Nephron (organoid): ENCODE results near the gene ZNF747.
A peak's percentile ranks its signal among the peaks of the same experiment; 100 is the strongest.

Experiments used
- H3K27ac Mint-ChIP-seq, 3 experiments: 2 replicates each; pipeline ENCODE4 v1.8.0; 2020; ENCODE audit warnings: mixed read lengths in 3 of 3, mild to moderate bottlenecking in 2 of 3, moderate library complexity in 1 of 3
- H3K27me3 Mint-ChIP-seq: 2 replicates; pipeline ENCODE4 v1.8.0; 2021; ENCODE audit warnings: low read depth, mild to moderate bottlenecking, moderate library complexity, mixed read lengths
- H3K36me3 Mint-ChIP-seq: 2 replicates; pipeline ENCODE4 v1.8.0; 2020; ENCODE audit warnings: low read depth, mixed read lengths
- H3K4me1 Mint-ChIP-seq: 2 replicates; pipeline ENCODE4 v1.8.0; 2020; ENCODE audit warnings: mixed read lengths
- H3K4me3 Mint-ChIP-seq, 3 experiments: 2 replicates each; pipeline ENCODE4 v1.8.0; 2020; ENCODE audit warnings: mild to moderate bottlenecking in 3 of 3, mixed read lengths in 3 of 3, moderate library complexity in 2 of 3
- H3K9me3 Mint-ChIP-seq: 2 replicates; pipeline ENCODE4 v1.8.0; 2020; ENCODE audit warnings: mixed read lengths
- TF ChIP-seq, protein P1 (sequence below), 3 experiments: fragments of 200-600 bp; sonication (generic); IDR thresholded peaks; one replicate each; pipeline ENCODE4 v1.5.0; 2021; ENCODE audit warnings: antibody characterized with exemption in 3 of 3; ENCODE audit not compliant: unreplicated experiment in 3 of 3

Gene ZNF747

DNA sequence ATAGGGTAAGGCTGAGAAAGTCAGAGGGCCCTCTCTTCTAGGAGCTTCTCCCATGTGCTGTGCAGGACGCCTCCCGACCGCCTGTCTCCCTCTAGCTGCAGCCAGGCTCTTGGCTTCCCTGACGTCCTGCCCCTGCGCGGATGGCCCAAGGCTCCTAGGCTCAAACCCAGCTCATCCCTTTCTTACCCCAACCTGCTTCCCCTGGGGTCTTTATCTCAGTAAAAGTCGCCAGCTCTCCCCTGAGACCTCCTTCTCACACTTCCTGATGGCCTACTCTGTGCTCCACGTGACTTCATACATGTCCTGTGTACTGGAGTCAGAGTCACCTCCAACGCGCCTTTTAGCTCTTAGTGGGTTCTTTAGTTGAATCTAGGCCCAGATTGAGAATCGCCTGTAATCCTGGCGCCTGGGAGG, 1.1 kb upstream of the ZNF747 start:
- peaks cover 14% of the 10 kb centered on the region for H3K36me3 Mint-ChIP-seq
- H3K4me1 Mint-ChIP-seq = peaks cover 25% of the 10 kb centered on the region
- peak overlapping the region; percentile 97 to 99 (median 97) for H3K27ac Mint-ChIP-seq
- H3K27me3 Mint-ChIP-seq = no peaks in the 10 kb centered on the region
- peak overlapping the region; percentile 90 to 94 (median 94) for H3K4me3 Mint-ChIP-seq
- no peaks in the 10 kb centered on the region for H3K9me3 Mint-ChIP-seq
- TF ChIP-seq, protein P1, sequence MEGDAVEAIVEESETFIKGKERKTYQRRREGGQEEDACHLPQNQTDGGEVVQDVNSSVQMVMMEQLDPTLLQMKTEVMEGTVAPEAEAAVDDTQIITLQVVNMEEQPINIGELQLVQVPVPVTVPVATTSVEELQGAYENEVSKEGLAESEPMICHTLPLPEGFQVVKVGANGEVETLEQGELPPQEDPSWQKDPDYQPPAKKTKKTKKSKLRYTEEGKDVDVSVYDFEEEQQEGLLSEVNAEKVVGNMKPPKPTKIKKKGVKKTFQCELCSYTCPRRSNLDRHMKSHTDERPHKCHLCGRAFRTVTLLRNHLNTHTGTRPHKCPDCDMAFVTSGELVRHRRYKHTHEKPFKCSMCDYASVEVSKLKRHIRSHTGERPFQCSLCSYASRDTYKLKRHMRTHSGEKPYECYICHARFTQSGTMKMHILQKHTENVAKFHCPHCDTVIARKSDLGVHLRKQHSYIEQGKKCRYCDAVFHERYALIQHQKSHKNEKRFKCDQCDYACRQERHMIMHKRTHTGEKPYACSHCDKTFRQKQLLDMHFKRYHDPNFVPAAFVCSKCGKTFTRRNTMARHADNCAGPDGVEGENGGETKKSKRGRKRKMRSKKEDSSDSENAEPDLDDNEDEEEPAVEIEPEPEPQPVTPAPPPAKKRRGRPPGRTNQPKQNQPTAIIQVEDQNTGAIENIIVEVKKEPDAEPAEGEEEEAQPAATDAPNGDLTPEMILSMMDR (IDR thresholded peaks at IDR 0.05; ENCODE audit: unreplicated experiment in 3 of 3) = peak; percentile 52 to 61 (median 59)

DNA sequence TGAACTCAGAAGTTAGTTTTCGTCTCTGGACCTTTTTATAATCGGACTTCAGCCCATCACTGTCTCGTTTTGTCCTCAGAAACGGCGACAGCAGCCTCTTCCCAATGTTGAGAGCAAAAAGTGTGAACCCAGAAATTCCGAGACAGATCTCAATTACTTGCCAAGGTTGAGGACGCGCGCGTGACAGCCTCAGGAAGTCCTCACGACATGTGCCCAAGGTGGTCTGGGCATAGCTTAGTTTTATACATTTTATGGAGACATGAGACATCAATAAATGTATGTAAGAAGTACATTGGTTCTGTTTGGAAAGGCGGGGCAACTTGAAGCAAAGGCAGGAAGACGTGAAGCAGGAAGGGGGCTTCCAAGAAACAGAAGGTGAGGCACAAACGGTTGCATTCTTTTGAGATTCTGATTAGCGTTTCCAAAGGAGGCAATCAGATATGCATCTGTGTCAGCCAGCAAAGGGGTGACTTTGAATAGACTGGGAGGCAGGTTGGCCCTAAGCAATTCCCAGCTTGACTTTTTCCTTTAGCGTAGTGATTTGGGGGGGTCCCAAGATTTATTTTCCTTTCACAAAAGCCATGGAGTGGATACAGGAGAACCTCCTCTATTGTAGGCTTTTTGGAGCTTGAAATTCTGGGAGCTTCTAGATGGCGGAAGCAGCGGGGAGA, 583 bp upstream of the ZNF747 start:
- Mint-ChIP-seq H3K36me3 (peaks cover 17% of the 10 kb centered on the region), H3K27ac (peak overlapping the region; percentile 97 to 99 (median 97)), H3K4me1 (peaks cover 25% of the 10 kb centered on the region), H3K9me3 (no peaks in the 10 kb centered on the region), H3K4me3 (peak overlapping the region; percentile 90 to 94 (median 94)), H3K27me3 (no peaks in the 10 kb centered on the region)
- TF ChIP-seq, protein P1 (IDR thresholded peaks at IDR 0.05; ENCODE audit: unreplicated experiment in 3 of 3) = no peak

- Mint-ChIP-seq H3K4me3 (peak overlapping the region; percentile 88 to 94 (median 89)), H3K9me3 (no peaks in the 10 kb centered on the region), H3K4me1 (peaks cover 25% of the 10 kb centered on the region), H3K27me3 (no peaks in the 10 kb centered on the region), H3K27ac (peak overlapping the region; percentile 78 to 97 (median 94)), H3K36me3 (peaks cover 17% of the 10 kb centered on the region)
- TF ChIP-seq, protein P1 (IDR thresholded peaks at IDR 0.05; ENCODE audit: unreplicated experiment in 3 of 3) = no peak
These were observed 800 bp downstream of the ZNF747 start for GRCh38 chr16:30533748-30534367.

DNA sequence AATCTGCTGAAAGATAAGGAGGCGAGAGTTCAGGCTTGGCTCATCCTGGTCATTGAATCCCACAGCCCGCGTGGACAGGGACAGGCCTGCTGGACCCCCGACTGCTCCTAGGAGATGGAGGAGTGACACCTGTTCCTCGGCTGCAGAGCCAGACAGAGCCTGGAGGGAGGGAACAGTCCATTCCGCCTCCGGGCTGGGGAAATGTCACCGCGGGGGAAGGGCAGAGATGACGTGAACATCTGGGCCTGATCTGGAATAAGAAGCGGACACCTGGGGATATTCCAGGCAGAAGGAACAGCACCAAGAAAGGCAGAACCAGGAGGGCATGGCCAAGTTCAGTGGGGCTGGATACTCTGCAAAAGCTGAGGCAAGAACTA, 1.5 kb downstream of the ZNF747 start:
- Mint-ChIP-seq H3K27me3 (no peaks in the 10 kb centered on the region), H3K9me3 (no peaks in the 10 kb centered on the region), H3K4me3 (peak overlapping the region; percentile 86 to 94 (median 88)), H3K4me1 (peaks cover 29% of the 10 kb centered on the region), H3K36me3 (peaks cover 17% of the 10 kb centered on the region), H3K27ac (peak overlapping the region; percentile 78 to 98 (median 97))
- TF ChIP-seq, protein P1 (IDR thresholded peaks at IDR 0.05; ENCODE audit: unreplicated experiment in 3 of 3) = no peak

GRCh38 chr16:30532285-30533145, 2.1 kb downstream of the ZNF747 start:
- peaks cover 32% of the 10 kb centered on the region for H3K4me1 Mint-ChIP-seq
- H3K9me3 Mint-ChIP-seq = no peaks in the 10 kb centered on the region
- H3K27ac Mint-ChIP-seq = peak overlapping the region; percentile 78 to 98 (median 97)
- H3K36me3 Mint-ChIP-seq = peaks cover 11% of the 10 kb centered on the region
- H3K27me3 Mint-ChIP-seq = no peaks in the 10 kb centered on the region
- peak overlapping the region; percentile 86 to 94 (median 88) for H3K4me3 Mint-ChIP-seq
- TF ChIP-seq, protein P1 (IDR thresholded peaks at IDR 0.05; ENCODE audit: unreplicated experiment in 3 of 3) = no peak
